Large intestine (tissue), 3 donors: ENCODE measurements around the gene E2F1. TPM values are rescaled to one million over a fixed set of nuclear protein-coding genes. Genes with fewer than 3 reads are reported as not detected.
A peak's percentile ranks its signal among the peaks of the same experiment; 100 is the strongest.
"Not testable (repeated sequence)": the region's sequence is repeated elsewhere in the genome, so short reads cannot be mapped to it uniquely, and the experiment has no call there.

Experiments
- DNase-seq, 2 donors: peaks; one replicate each; pipeline versions ENCODE4 v3.0.0 to v3.0.0-alpha.2; 2013
- H3K27ac ChIP-seq: one replicate; pipeline ENCODE4 v1.5.1; 2013; ENCODE audit warnings: low read length
- H3K27me3 ChIP-seq: 2 replicates; pipeline ENCODE4 v1.6.1; 2013; ENCODE audit warnings: low read length; ENCODE audit not compliant: control insufficient read depth, insufficient read depth
- H3K36me3 ChIP-seq: 2 replicates; pipeline ENCODE4 v1.6.1; 2013; ENCODE audit warnings: low read length; ENCODE audit not compliant: control insufficient read depth, insufficient read depth
- H3K4me1 ChIP-seq: one replicate; pipeline ENCODE4 v1.6.1; 2013; ENCODE audit warnings: low read length; ENCODE audit not compliant: control insufficient read depth, insufficient read depth
- H3K4me3 ChIP-seq: one replicate; pipeline ENCODE4 v1.5.1; 2013; ENCODE audit warnings: low read length
- H3K9me3 ChIP-seq: one replicate; pipeline ENCODE4 v1.6.1; 2013; ENCODE audit warnings: mild to moderate bottlenecking, low read depth, low read length, moderate library complexity; ENCODE audit not compliant: control insufficient read depth
- WGBS: methylation state at CpG from one replicate; pipeline ENCODE4 v1.1.5; 2013; ENCODE audit warnings: low lambda C conversion rate; ENCODE audit not compliant: insufficient coverage; 5-methylcytosine and 5-hydroxymethylcytosine counted together
- polyA plus RNA-seq: library from polyadenylated mRNA; unstranded; fragments of 120-200 nt; gene quantifications from one replicate; pipeline ENCODE4 v1.2.1, GENCODE V29; 2013

The E2F1 gene
- polyA plus RNA-seq, 1 donor: 8.5 TPM

- not testable (repeated sequence) for H3K27me3 ChIP-seq, H3K4me1 ChIP-seq, H3K27ac ChIP-seq, H3K4me3 ChIP-seq, DNase-seq, H3K36me3 ChIP-seq
- peaks cover 23% of the 10 kb centered on the region for H3K9me3 ChIP-seq
- no CpG with 5 or more reads among the region's 27 CpGs for WGBS
These were observed 12.8 kb upstream of the E2F1 start for GRCh38 chr20:33698966-33699365.

- DNase-seq: no peak
- H3K27me3 ChIP-seq: no peaks in the 10 kb centered on the region
- WGBS: no CpG with 5 or more reads among the region's 8 CpGs
- H3K27ac ChIP-seq: no peak overlapping the region
- no peaks in the 10 kb centered on the region for H3K4me1 ChIP-seq
- H3K36me3 ChIP-seq: no peaks in the 10 kb centered on the region
- H3K9me3 ChIP-seq: peaks cover 23% of the 10 kb centered on the region
- H3K4me3 ChIP-seq: no peak overlapping the region
These were observed 10.9 kb upstream of the E2F1 start for GRCh38 chr20:33697129-33697528.

- DNase-seq: no peak
- H3K27me3 ChIP-seq: no peaks in the 10 kb centered on the region
- peaks cover 19% of the 10 kb centered on the region for H3K9me3 ChIP-seq
- no peaks in the 10 kb centered on the region for H3K4me1 ChIP-seq
- no peaks in the 10 kb centered on the region for H3K36me3 ChIP-seq
- no peak overlapping the region for H3K27ac ChIP-seq
- WGBS: 100% methylated on average over 1 of the region's 4 CpGs
- no peak overlapping the region for H3K4me3 ChIP-seq
These were observed 10.3 kb upstream of the E2F1 start for GRCh38 chr20:33696448-33696847.

GRCh38 chr20:33694639-33695012, 8.4 kb upstream of the E2F1 start:
- no peaks in the 10 kb centered on the region for H3K36me3 ChIP-seq
- WGBS: no CpG with 5 or more reads among the region's 6 CpGs
- no peaks in the 10 kb centered on the region for H3K27me3 ChIP-seq
- H3K27ac ChIP-seq: no peak overlapping the region
- H3K4me1 ChIP-seq: no peaks in the 10 kb centered on the region
- no peak for DNase-seq
- peaks cover 11% of the 10 kb centered on the region for H3K9me3 ChIP-seq
- H3K4me3 ChIP-seq: no peak overlapping the region

GRCh38 chr20:33693741-33694638, 7.8 kb upstream of the E2F1 start:
- peaks cover 3% of the 10 kb centered on the region for H3K4me1 ChIP-seq
- no peaks in the 10 kb centered on the region for H3K27me3 ChIP-seq
- H3K4me3 ChIP-seq: no peak overlapping the region
- DNase-seq: no peak
- H3K36me3 ChIP-seq: no peaks in the 10 kb centered on the region
- H3K9me3 ChIP-seq: peaks cover 10% of the 10 kb centered on the region
- no peak overlapping the region for H3K27ac ChIP-seq
- WGBS: 100% methylated on average over 1 of the region's 17 CpGs

- peaks cover 10% of the 10 kb centered on the region for H3K4me1 ChIP-seq
- no peak overlapping the region for H3K27ac ChIP-seq
- no peaks in the 10 kb centered on the region for H3K36me3 ChIP-seq
- no peak overlapping the region for H3K4me3 ChIP-seq
- WGBS: no CpG with 5 or more reads among the region's 5 CpGs
- DNase-seq: no peak
- peaks cover 3% of the 10 kb centered on the region for H3K9me3 ChIP-seq
- no peaks in the 10 kb centered on the region for H3K27me3 ChIP-seq
These were observed 7.1 kb upstream of the E2F1 start for GRCh38 chr20:33693289-33693688.

GRCh38 chr20:33689973-33690372, 3.8 kb upstream of the E2F1 start:
- DNase-seq: no peak

GRCh38 chr20:33689493-33689892, 3.3 kb upstream of the E2F1 start:
- H3K27me3 ChIP-seq: no peaks in the 10 kb centered on the region
- H3K27ac ChIP-seq: no peak overlapping the region
- H3K36me3 ChIP-seq: no peaks in the 10 kb centered on the region
- no peak overlapping the region for H3K4me3 ChIP-seq
- H3K4me1 ChIP-seq: peaks cover 27% of the 10 kb centered on the region
- H3K9me3 ChIP-seq: no peaks in the 10 kb centered on the region
- no CpG with 5 or more reads among the region's 1 CpG for WGBS
- no peak for DNase-seq

More at GRCh38 chr20:33689973-33690372, 3.8 kb upstream of the E2F1 start:
- 14% methylated on average over 2 of the region's 4 CpGs for WGBS
- no peaks in the 10 kb centered on the region for H3K36me3 ChIP-seq
- H3K27ac ChIP-seq: no peak overlapping the region
- no peaks in the 10 kb centered on the region for H3K27me3 ChIP-seq
- peaks cover 22% of the 10 kb centered on the region for H3K4me1 ChIP-seq
- H3K9me3 ChIP-seq: no peaks in the 10 kb centered on the region
- H3K4me3 ChIP-seq: no peak overlapping the region

GRCh38 chr20:33688938-33689424, 2.8 kb upstream of the E2F1 start:
- peak in 1 of 2 donors; percentile 49 for DNase-seq
- H3K36me3 ChIP-seq: no peaks in the 10 kb centered on the region
- no CpG with 5 or more reads among the region's 3 CpGs for WGBS
- no peaks in the 10 kb centered on the region for H3K27me3 ChIP-seq
- no peak overlapping the region for H3K27ac ChIP-seq
- no peaks in the 10 kb centered on the region for H3K9me3 ChIP-seq
- H3K4me3 ChIP-seq: no peak overlapping the region
- peaks cover 30% of the 10 kb centered on the region for H3K4me1 ChIP-seq

GRCh38 chr20:33687993-33688937, 2.1 kb upstream of the E2F1 start:
- Histone ChIP-seq H3K9me3 (no peaks in the 10 kb centered on the region), H3K27ac (no peak overlapping the region), H3K4me1 (peaks cover 30% of the 10 kb centered on the region), H3K36me3 (no peaks in the 10 kb centered on the region), H3K27me3 (no peaks in the 10 kb centered on the region), H3K4me3 (no peak overlapping the region)
- no peak for DNase-seq
- no CpG with 5 or more reads among the region's 3 CpGs for WGBS
